PC-3 (cell line): ENCODE data around the gene NEK1.

ENCODE experiments used
- CTCF ChIP-seq: fragments of 300-600 bp; sonication (generic); conservative IDR thresholded peaks from 2 replicates; pipeline ENCODE4 v1.5.1; 2017; ENCODE audit warnings: antibody characterized with exemption, low read depth, mild to moderate bottlenecking, low read length
- EZH2phosphoT487 ChIP-seq: fragments of 300-600 bp; sonication (generic); IDR thresholded peaks from 2 replicates; pipeline ENCODE4 v1.6.1; 2018; ENCODE audit warnings: mild to moderate bottlenecking, antibody characterized with exemption, low read length, borderline replicate concordance

GRCh38 chr4:169557061-169557636 is 55.2 kb downstream of the NEK1 start:
- no peak for TF ChIP-seq CTCF
- TF ChIP-seq EZH2phosphoT487 = no peak
